Thoracic aorta (tissue), 2 donors: ENCODE data around the gene PGC. TPM values are rescaled to one million over a fixed set of nuclear protein-coding genes. Genes with fewer than 3 reads are reported as not detected.

Experiments
- ATAC-seq: fragments of 150-250 bp; one replicate; pipeline ENCODE4 v1.8.0; 2017; ENCODE audit warnings: low read depth; ENCODE audit not compliant: insufficient number of reproducible peaks, low FRiP score
- DNase-seq: peaks from one replicate; pipeline ENCODE4 v3.0.0-alpha.2; 2020; ENCODE audit warnings: low spot score
- H3K27ac ChIP-seq, 2 donors: fragments of 200-600 bp; sonication (generic); 1 replicate in 1 of 2; 2 replicates in 1 of 2; pipeline ENCODE4 v1.5.1; 2016; ENCODE audit warnings: mild to moderate bottlenecking in 2 of 2, moderate library complexity in 2 of 2
- H3K27me3 ChIP-seq: fragments of 200-600 bp; sonication (generic); replicated peaks from 2 replicates; pipeline ENCODE4 v1.6.0; 2016; ENCODE audit warnings: mild to moderate bottlenecking; ENCODE audit not compliant: insufficient read depth
- H3K36me3 ChIP-seq: fragments of 200-600 bp; sonication (generic); one replicate; pipeline ENCODE4 v1.5.1; 2016
- H3K4me1 ChIP-seq, 2 donors: fragments of 200-600 bp; sonication (generic); 1 replicate in 1 of 2; 2 replicates in 1 of 2; pipeline versions ENCODE4 v1.5.1 to v1.6.0; 2016; ENCODE audit warnings: low read depth in 2 of 2, mild to moderate bottlenecking in 1 of 2; ENCODE audit not compliant: control insufficient read depth in 1 of 2
- H3K4me3 ChIP-seq: fragments of 200-600 bp; sonication (generic); 2 replicates; pipeline ENCODE4 v1.5.1; 2016; ENCODE audit warnings: mild to moderate bottlenecking
- H3K9me3 ChIP-seq: fragments of 200-600 bp; sonication (generic); 2 replicates; pipeline ENCODE4 v1.5.1; 2016
- total RNA-seq, 2 donors: library from RNA; depleted of rRNA; stranded (reverse); fragments of >200 nt; gene quantifications; one replicate each; pipeline versions ENCODE4 v1.1.0 to v1.2.3, GENCODE V29; 2016
- TF ChIP-seq, protein P1 (sequence below): fragments of 200-600 bp; sonication (generic); IDR thresholded peaks from one replicate; pipeline ENCODE4 v1.5.1; 2019; ENCODE audit warnings: antibody characterized with exemption

Gene PGC
- total RNA-seq, 2 donors from 2014 or later, result 53.1 TPM; not detected in 1

GRCh38 chr6:41755895-41756294 lies 8.7 kb upstream of the PGC start:
- no peaks in the 10 kb centered on the region for H3K4me1 ChIP-seq
- H3K36me3 ChIP-seq, result no peaks in the 10 kb centered on the region
- TF ChIP-seq, protein P1, sequence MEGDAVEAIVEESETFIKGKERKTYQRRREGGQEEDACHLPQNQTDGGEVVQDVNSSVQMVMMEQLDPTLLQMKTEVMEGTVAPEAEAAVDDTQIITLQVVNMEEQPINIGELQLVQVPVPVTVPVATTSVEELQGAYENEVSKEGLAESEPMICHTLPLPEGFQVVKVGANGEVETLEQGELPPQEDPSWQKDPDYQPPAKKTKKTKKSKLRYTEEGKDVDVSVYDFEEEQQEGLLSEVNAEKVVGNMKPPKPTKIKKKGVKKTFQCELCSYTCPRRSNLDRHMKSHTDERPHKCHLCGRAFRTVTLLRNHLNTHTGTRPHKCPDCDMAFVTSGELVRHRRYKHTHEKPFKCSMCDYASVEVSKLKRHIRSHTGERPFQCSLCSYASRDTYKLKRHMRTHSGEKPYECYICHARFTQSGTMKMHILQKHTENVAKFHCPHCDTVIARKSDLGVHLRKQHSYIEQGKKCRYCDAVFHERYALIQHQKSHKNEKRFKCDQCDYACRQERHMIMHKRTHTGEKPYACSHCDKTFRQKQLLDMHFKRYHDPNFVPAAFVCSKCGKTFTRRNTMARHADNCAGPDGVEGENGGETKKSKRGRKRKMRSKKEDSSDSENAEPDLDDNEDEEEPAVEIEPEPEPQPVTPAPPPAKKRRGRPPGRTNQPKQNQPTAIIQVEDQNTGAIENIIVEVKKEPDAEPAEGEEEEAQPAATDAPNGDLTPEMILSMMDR, result no peak
- ATAC-seq (no peak), DNase-seq (no peak)
- no peaks in the 10 kb centered on the region for H3K9me3 ChIP-seq
- no peak overlapping the region for H3K27ac ChIP-seq
- no peak overlapping the region for H3K4me3 ChIP-seq
- H3K27me3 ChIP-seq, result no peaks in the 10 kb centered on the region

- Histone ChIP-seq H3K27me3 (no peaks in the 10 kb centered on the region), H3K36me3 (no peaks in the 10 kb centered on the region), H3K4me3 (no peak overlapping the region), H3K4me1 (no peaks in the 10 kb centered on the region), H3K27ac (no peak overlapping the region), H3K9me3 (no peaks in the 10 kb centered on the region)
- no peak for ATAC-seq
- TF ChIP-seq, protein P1, result no peak
- DNase-seq, result no peak
Measured at GRCh38 chr6:41750374-41750773, 3.2 kb upstream of the PGC start.

DNA sequence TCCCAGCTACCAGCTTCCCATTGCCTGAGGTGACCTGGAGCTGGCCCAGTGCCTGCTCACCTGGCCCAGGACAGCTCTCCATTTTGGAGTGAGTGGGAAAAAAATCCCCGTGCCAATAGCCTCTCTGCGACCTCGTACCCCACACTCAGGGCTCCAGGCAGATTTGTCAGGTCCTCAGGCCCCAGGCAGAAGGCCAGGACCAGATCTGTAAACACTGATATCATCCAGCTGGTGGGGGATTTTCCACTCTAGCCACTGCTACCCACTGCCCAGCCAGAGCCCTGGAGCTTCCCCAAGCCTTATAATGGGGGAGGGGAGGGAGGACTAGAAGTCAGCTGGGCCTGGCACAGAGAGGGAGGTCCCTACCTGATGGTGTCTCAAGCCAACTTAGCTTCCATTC lies 1.3 kb upstream of the PGC start:
- H3K27ac ChIP-seq, result no peak overlapping the region
- no peak overlapping the region for H3K4me3 ChIP-seq
- TF ChIP-seq, protein P1, result no peak
- no peaks in the 10 kb centered on the region for H3K4me1 ChIP-seq
- H3K36me3 ChIP-seq, result no peaks in the 10 kb centered on the region
- ATAC-seq (no peak), DNase-seq (no peak)
- H3K9me3 ChIP-seq, result no peaks in the 10 kb centered on the region
- H3K27me3 ChIP-seq, result no peaks in the 10 kb centered on the region

GRCh38 chr6:41748102-41748477 lies 893 bp upstream of the PGC start:
- ATAC-seq, result no peak
- H3K4me3 ChIP-seq, result no peak overlapping the region
- DNase-seq, result no peak
- no peaks in the 10 kb centered on the region for H3K27me3 ChIP-seq
- H3K9me3 ChIP-seq, result no peaks in the 10 kb centered on the region
- H3K36me3 ChIP-seq, result no peaks in the 10 kb centered on the region
- TF ChIP-seq, protein P1, result no peak
- H3K4me1 ChIP-seq, result no peaks in the 10 kb centered on the region
- H3K27ac ChIP-seq, result no peak overlapping the region

DNA sequence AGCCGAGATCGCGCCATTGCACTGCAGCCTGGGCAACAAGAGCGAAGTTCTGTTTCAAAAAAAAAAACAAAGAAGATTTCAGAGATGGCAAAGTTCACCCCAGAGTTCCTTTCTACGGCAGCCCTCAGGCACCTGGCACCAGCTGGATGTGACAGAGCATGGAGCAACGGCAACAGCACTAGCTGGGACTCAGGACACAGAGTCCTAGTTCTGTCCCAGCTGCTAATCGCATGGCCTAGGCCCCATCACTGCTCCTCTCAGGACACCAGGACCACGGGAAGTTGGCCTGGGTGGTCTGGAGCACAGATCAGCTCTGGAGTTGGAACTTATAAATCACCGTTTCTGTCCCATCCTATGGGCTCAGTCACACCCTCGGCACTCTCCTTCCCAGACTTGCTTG lies 1.1 kb downstream of the PGC start:
- Histone ChIP-seq H3K4me1 (no peaks in the 10 kb centered on the region), H3K27me3 (no peaks in the 10 kb centered on the region), H3K4me3 (no peak overlapping the region), H3K9me3 (no peaks in the 10 kb centered on the region), H3K36me3 (no peaks in the 10 kb centered on the region), H3K27ac (no peak overlapping the region)
- DNase-seq, result no peak
- TF ChIP-seq, protein P1, result no peak
- ATAC-seq, result no peak
